ENCODE measurements around the gene NRIP1.

DNA sequence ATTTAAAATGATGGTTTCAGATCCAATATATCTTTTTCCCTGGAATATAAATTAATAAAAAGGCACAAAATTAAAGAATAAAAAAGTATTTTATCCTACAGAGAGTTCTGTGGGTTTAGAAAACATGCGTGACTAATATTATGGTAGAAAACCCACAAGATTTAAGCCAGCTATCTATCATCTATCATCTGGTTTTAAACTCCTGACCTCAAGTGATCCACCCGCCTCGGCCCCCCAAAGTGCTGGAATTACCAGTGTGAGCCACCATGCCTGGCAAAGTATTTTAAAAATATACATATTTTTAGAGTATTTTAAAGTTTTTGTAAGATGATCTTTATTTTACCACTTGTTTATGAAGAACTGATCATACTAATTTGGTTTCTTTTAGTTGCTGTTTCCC is 79.5 kb downstream of the NRIP1 start:
- TF ChIP-seq, protein P1, sequence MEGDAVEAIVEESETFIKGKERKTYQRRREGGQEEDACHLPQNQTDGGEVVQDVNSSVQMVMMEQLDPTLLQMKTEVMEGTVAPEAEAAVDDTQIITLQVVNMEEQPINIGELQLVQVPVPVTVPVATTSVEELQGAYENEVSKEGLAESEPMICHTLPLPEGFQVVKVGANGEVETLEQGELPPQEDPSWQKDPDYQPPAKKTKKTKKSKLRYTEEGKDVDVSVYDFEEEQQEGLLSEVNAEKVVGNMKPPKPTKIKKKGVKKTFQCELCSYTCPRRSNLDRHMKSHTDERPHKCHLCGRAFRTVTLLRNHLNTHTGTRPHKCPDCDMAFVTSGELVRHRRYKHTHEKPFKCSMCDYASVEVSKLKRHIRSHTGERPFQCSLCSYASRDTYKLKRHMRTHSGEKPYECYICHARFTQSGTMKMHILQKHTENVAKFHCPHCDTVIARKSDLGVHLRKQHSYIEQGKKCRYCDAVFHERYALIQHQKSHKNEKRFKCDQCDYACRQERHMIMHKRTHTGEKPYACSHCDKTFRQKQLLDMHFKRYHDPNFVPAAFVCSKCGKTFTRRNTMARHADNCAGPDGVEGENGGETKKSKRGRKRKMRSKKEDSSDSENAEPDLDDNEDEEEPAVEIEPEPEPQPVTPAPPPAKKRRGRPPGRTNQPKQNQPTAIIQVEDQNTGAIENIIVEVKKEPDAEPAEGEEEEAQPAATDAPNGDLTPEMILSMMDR (IDR thresholded peaks at IDR 0.05): no peak
- TF ChIP-seq POLR2A (IDR thresholded peaks at IDR 0.05): no peak
